ENCODE results near the gene ARHGAP35.

Gene ARHGAP35

DNA sequence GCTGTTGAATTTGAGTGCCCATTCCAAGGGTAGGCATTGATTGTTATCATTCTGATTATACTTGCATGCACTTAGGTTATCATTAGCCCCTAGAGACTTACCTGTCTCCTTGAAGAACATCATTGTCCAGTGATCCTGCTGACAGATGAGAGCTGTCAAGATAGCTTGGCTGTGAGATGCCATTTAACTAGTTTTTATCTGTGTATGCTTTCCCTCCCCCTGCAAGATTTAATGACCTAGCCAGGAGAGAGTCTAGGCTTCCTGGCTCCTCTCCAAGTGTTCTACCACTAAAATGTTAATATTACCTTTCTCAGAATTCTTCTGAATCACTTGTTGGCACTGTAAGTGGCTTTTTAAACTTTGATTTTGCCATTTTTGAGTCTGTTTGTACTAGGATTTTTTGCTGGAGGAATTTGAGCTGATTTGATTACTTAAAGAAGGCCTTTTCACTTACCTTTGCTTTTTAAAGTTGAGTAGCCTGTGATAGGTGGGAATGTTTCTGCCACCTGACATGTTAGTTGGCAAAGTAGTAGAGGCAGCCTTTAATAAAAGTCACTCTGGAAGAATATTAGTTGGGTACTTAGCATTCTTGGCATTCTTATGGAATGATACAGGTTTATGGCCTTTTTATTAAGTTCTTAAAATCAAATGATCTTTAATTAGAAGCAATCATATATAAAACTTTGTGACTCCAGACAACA, 41.1 kb downstream of the ARHGAP35 start:
- in situ Hi-C loops (cut with MboI; ENCODE audit: low sequenced_read_pairs), result no loop called here

DNA sequence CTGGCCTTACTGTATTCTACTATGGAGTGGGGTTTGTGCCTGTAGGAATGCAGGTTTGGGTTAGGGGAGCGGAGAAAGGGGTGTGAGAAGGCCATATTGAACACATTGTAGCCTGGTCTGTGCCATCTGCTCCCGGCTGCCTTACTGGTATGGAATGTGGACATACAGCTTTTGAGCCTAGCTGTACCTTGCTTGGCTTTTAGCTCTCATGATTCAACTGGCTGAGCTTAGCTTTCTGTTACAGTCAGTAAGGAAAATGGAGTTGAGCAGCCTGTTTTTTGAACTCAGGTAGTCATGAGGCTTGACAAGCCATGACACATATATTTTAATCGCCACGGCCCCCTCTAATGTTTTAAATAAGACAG, 41.6 kb downstream of the ARHGAP35 start:
- in situ Hi-C loops (cut with MboI; ENCODE audit: low sequenced_read_pairs), result no loop called here

DNA sequence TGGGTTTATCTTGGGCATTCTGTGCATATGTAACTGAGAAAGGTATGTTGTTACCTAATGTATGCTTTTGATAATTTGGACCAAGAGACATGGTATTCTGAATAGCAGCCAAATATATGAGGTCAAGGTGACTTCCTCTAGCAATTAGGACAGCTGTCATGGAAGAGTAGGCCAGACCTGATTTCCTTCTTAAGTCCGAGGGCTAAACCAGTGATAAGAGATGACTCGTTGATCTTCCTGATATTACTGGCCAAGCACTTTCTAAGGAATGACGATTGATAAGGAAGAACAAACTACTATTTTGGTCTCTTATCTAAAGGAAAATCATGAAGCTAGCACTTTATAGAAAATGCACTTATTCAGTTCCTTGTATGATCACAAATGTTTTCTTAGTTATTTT, 42.7 kb downstream of the ARHGAP35 start:
- in situ Hi-C loops (cut with MboI; ENCODE audit: low sequenced_read_pairs), result no loop called here

DNA sequence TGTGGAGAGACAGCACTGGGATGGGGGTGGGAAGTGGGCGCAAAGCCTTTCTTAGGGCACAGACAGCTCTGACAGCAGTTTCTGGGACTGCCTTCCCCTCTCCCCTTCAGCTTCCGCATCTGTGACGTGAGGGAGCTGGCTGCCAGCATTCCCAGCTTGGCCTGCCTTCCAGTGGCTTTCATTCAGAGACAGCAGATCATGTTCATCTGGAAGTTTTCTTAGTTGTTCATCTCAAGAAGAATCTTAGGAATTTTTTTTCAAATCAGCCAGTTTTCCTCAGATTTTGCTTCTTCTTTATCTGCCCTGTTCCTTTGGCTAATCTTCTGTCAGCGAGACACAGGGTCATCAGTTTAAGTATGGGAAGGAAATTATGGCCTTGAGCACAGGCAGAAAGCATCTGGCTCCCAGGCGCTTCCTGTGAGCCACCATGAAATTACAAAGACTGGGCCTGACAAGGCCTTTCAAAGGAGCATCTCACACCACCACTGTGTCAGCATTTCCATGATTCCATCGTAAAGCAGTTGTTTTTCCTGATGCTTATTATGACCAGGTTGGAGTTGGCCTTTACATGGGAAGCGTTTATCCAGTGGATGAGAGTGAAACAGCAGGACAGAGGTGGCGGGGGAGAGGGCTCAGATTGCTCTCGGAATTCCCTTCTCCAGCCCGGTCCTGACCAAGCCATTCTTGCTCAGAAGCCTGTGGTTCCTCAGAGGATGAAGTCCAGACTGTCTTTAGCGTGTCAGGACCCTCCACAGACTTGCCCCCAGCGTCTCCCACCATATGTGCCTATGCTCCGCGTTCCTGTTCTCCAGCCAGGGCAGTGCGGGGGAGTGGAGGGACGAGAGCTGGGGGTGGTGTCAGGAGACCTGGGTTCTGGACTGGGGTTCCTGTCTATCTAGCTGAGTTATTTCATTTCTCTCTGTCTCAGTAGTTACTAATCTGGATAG, 43.6 kb downstream of the ARHGAP35 start:
- in situ Hi-C loops (cut with MboI; ENCODE audit: low sequenced_read_pairs), result no loop called here

DNA sequence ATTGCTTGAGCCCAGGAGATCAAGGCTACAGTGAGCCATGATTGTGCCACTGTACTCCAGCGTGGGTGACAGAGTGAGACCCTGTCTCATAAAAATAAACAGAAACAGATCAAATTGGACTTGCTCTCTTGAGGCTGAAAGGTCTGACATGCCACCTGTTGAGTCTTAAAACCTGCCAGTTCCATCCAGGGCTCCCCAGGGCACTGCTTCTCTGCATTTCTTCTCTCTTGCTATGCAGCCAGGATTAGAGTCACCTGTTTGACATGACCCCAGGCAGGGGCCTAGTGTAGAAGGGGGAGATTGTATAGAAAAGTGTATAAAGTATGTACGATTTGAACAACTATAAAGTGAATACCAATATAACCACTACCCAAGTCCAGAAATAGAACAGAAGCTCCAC, 45.4 kb downstream of the ARHGAP35 start:
- in situ Hi-C loops (cut with MboI; ENCODE audit: low sequenced_read_pairs), result no loop called here

DNA sequence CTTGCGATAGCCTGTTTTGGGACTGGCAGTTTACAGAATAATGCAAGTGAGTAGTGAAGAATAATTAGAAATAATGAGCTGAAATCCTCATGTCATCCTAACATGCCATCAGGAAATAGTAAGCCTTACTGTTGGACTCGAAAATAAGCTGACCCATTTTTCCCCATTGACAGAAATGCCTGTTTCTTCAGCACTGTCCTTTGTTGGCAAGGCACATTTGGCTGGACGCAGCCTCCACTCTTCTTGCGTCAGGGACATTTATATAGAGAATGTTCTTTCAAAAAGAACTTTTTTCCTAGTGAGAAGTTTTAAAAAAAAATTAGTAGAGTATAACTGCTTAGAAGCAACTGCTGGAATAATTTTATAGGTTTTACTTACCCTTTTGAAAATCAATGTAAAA, 47.1 kb downstream of the ARHGAP35 start:
- in situ Hi-C loops (cut with MboI; ENCODE audit: low sequenced_read_pairs), result no loop called here

DNA sequence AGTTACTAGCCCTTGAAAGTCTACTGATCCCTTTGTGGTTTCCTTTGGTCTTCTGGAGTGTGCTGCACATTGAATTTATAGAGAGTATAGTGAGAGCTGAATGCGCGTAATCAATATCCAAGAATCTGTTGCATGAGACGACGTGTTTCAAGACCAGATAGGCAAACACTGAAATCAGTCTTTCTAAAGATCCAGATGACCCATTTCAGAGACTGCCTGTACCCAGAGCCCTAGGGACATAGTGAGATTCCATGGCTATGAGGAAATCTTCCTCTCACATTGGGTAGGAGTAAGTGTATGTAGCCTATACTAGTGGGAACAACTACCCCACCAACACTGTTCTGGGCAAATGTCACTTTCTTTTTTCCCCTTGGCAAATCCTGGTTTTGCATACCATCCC, 48.6 kb downstream of the ARHGAP35 start:
- in situ Hi-C loops (cut with MboI; ENCODE audit: low sequenced_read_pairs), result no loop called here
